ENCODE data around the gene NR2F1. TPM values are rescaled to one million over a fixed set of nuclear protein-coding genes. Genes with fewer than 3 reads are reported as not detected.

Gene NR2F1
- total RNA-seq, 1 donor from 2014 or later: 28.7 TPM

GRCh38 chr5:93589829-93590215, 6.8 kb downstream of the NR2F1 start:
- Mint-ChIP-seq H3K36me3 (ENCODE audit: low read depth) (peaks cover 16% of the 10 kb centered on the region), H3K9me3 (ENCODE audit: low read depth) (no peaks in the 10 kb centered on the region), H3K27me3 (ENCODE audit: low read depth) (no peaks in the 10 kb centered on the region), H3K4me1 (ENCODE audit: low read depth) (peaks cover 80% of the 10 kb centered on the region), H3K4me3 (ENCODE audit: unreplicated experiment) (peak overlapping the region; percentile 85), H3K27ac (ENCODE audit: unreplicated experiment) (peak overlapping the region; percentile 98)
- no peak for DNase-seq (ENCODE audit: low spot score)
- TF ChIP-seq CTCF (IDR thresholded peaks at IDR 0.05): peak; percentile 49

GRCh38 chr5:93590493-93590892, 7.5 kb downstream of the NR2F1 start:
- no peak for TF ChIP-seq CTCF (IDR thresholded peaks at IDR 0.05)
- H3K27me3 Mint-ChIP-seq (ENCODE audit: low read depth): no peaks in the 10 kb centered on the region
- peaks cover 16% of the 10 kb centered on the region for H3K36me3 Mint-ChIP-seq (ENCODE audit: low read depth)
- peak overlapping the region; percentile 85 for H3K4me3 Mint-ChIP-seq (ENCODE audit: unreplicated experiment)
- DNase-seq (ENCODE audit: low spot score): no peak
- no peaks in the 10 kb centered on the region for H3K9me3 Mint-ChIP-seq (ENCODE audit: low read depth)
- H3K4me1 Mint-ChIP-seq (ENCODE audit: low read depth): peaks cover 85% of the 10 kb centered on the region
- peak overlapping the region; percentile 98 for H3K27ac Mint-ChIP-seq (ENCODE audit: unreplicated experiment)

GRCh38 chr5:93591323-93591945, 8.4 kb downstream of the NR2F1 start:
- peaks cover 18% of the 10 kb centered on the region for H3K36me3 Mint-ChIP-seq (ENCODE audit: low read depth)
- H3K27ac Mint-ChIP-seq (ENCODE audit: unreplicated experiment): peak overlapping the region; percentile 54
- H3K4me3 Mint-ChIP-seq (ENCODE audit: unreplicated experiment): no peak overlapping the region
- H3K27me3 Mint-ChIP-seq (ENCODE audit: low read depth): no peaks in the 10 kb centered on the region
- H3K4me1 Mint-ChIP-seq (ENCODE audit: low read depth): peaks cover 84% of the 10 kb centered on the region
- DNase-seq (ENCODE audit: low spot score): no peak
- TF ChIP-seq CTCF (IDR thresholded peaks at IDR 0.05): no peak
- peaks cover 2% of the 10 kb centered on the region for H3K9me3 Mint-ChIP-seq (ENCODE audit: low read depth)

GRCh38 chr5:93592883-93593282, 9.9 kb downstream of the NR2F1 start:
- peaks cover 16% of the 10 kb centered on the region for H3K36me3 Mint-ChIP-seq (ENCODE audit: low read depth)
- peaks cover 2% of the 10 kb centered on the region for H3K9me3 Mint-ChIP-seq (ENCODE audit: low read depth)
- peak overlapping the region; percentile 29 for H3K27ac Mint-ChIP-seq (ENCODE audit: unreplicated experiment)

GRCh38 chr5:93593476-93594131, 10.6 kb downstream of the NR2F1 start:
- peaks cover 2% of the 10 kb centered on the region for H3K9me3 Mint-ChIP-seq (ENCODE audit: low read depth)
- H3K36me3 Mint-ChIP-seq (ENCODE audit: low read depth): peaks cover 13% of the 10 kb centered on the region

More at GRCh38 chr5:93592883-93593282, 9.9 kb downstream of the NR2F1 start:
- DNase-seq (ENCODE audit: low spot score): no peak
- no peak for TF ChIP-seq CTCF (IDR thresholded peaks at IDR 0.05)
- peaks cover 72% of the 10 kb centered on the region for H3K4me1 Mint-ChIP-seq (ENCODE audit: low read depth)
- no peaks in the 10 kb centered on the region for H3K27me3 Mint-ChIP-seq (ENCODE audit: low read depth)
- no peak overlapping the region for H3K4me3 Mint-ChIP-seq (ENCODE audit: unreplicated experiment)

More at GRCh38 chr5:93593476-93594131, 10.6 kb downstream of the NR2F1 start:
- peak overlapping the region; percentile 88 for H3K27ac Mint-ChIP-seq (ENCODE audit: unreplicated experiment)
- TF ChIP-seq CTCF (IDR thresholded peaks at IDR 0.05): peak; percentile 31
- H3K4me3 Mint-ChIP-seq (ENCODE audit: unreplicated experiment): peak overlapping the region; percentile 56
- H3K27me3 Mint-ChIP-seq (ENCODE audit: low read depth): no peaks in the 10 kb centered on the region
- H3K4me1 Mint-ChIP-seq (ENCODE audit: low read depth): peaks cover 68% of the 10 kb centered on the region
- no peak for DNase-seq (ENCODE audit: low spot score)
